Endometrial microvascular endothelial cells (primary cell): ENCODE measurements around the gene GSDMA. TPM values are rescaled to one million over a fixed set of nuclear protein-coding genes. Genes with fewer than 3 reads are reported as not detected.

Experiments
- in situ Hi-C: cut with HindIII; loops from 2 replicates; pipeline ENCODE4 v1.10.0; 2017; ENCODE audit warnings: low sequenced_read_pairs, low pct_unique_long_range_greater_than_20kb; ENCODE audit errors: inconsistent ontology term
- total RNA-seq: library from RNA; depleted of rRNA; stranded (reverse); fragments of >200 nt; gene quantifications from one replicate; pipeline ENCODE4 v1.2.3, GENCODE V29; 2015; ENCODE audit errors: inconsistent ontology term

Gene GSDMA, protein sequence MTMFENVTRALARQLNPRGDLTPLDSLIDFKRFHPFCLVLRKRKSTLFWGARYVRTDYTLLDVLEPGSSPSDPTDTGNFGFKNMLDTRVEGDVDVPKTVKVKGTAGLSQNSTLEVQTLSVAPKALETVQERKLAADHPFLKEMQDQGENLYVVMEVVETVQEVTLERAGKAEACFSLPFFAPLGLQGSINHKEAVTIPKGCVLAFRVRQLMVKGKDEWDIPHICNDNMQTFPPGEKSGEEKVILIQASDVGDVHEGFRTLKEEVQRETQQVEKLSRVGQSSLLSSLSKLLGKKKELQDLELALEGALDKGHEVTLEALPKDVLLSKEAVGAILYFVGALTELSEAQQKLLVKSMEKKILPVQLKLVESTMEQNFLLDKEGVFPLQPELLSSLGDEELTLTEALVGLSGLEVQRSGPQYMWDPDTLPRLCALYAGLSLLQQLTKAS
- not detected for total RNA-seq

DNA sequence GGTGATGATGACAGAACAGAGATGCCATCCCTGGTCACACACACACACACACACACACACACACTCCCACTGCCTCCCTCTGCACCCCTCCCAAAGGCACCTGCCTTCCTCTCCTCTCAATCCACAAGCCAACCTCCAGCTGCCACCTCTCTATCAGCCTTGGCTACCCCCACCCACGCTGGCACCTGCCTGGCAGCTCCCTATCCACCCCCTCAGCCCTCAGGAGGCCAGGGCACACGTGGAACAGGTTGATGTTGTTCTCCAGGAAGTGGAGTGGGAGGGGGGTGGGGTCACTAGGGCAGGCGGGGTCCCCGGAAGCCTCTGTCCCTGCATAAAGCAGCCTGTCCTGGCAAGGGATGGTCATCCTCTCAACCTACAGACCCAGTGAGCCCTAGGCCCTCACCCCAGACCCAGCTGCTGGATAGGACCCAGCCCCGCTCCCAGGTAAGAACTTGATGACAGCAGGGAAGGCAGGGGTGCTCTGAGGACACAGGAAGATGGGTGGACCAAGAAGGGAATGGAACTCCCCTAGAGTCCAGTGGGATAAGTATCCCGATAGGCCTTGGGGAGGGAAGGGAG is at the start of gene GSDMA:
GSDMA (plus strand) TSS at position 363 of the 579 bp plus-strand sequence. CDS start 2,684 bp downstream, outside the sequence.
- in situ Hi-C loops = no loop called here

DNA sequence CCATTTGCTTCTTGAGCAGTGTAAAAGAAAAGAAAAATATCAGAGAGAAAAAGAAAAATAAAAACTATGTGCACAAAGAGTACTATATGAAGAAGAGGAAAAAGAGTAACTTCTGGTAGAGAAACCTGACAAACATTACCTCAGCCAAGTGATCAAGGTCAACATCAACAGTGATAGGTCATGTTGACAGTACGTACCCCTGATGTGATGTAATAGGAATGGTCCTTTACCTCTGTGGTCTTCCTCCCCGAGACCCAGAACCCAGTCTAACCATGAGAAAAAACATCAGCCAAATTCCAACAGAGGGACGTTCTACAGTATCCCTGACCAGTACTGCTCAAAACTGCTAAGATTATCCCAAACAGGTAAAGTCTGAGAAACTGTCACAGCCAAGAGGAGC is 48.8 kb upstream of the GSDMA start:
- in situ Hi-C loops = no loop called here

DNA sequence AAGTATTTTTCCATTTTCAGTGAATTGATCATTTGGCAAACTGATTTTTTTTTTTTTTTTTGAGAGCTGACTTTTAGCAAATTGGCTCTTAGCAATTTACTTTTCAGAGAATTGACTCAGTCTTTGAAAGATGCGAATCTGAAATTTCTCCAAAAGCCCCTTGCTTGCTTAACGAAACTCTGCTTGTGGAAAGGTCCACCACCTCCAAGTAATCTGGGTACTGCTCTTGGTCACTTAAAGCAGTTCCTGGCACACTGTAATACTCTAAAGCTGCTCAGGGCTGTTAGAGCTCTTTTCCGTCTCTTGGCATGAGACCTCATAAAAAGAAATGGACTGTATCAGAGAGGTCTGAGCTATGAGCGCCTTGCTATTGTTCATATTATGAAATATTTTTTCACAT is 47.2 kb upstream of the GSDMA start:
- in situ Hi-C loops = no loop called here

DNA sequence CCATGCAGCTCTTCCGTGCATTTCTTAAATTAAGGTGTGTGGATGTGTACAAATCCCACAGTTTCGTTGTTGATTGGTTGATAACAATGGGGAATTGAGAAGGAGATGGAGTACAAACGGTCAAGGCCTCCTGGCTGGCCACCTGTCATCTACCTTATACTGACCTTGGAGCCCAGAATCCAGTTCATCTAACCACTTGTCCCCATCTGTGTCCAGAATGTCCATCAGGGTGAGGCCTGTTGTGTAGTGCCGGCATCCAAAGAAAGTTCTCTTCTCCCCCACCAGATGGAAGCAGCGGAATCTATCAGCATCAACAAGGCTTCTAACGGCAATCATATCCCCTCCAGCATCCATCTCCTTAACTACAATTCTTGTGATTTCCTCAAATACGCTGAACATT is 45.9 kb upstream of the GSDMA start:
- in situ Hi-C loops = no loop called here

DNA sequence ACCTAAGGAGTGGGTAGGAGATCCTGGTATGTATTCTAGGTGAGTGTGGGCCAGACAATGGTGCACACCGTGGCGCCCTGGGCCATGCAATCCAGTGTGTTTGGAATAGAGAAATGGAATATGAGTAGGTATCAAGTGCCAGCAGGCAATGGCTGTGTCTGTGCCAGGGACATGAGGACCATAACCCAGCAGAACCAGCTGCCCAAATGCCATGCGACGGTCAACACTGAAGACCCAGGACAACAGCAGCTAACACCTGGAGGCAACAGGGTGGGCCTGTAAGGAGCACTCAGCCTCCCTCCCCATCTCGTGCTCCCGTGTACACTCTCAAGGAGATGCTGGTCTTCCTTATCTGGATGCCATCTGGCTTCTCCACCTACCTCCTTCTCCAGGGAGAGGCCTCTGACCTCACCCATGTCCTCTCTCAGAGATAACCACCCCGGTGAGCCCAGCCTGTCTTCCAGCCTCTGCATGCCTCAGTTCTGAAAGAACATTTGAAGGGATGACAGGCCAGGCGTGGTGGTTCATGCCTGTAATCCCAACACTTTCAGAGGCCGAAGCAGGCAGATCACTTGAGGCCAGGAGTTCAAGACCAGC is 43.6 kb upstream of the GSDMA start:
- in situ Hi-C loops = no loop called here

DNA sequence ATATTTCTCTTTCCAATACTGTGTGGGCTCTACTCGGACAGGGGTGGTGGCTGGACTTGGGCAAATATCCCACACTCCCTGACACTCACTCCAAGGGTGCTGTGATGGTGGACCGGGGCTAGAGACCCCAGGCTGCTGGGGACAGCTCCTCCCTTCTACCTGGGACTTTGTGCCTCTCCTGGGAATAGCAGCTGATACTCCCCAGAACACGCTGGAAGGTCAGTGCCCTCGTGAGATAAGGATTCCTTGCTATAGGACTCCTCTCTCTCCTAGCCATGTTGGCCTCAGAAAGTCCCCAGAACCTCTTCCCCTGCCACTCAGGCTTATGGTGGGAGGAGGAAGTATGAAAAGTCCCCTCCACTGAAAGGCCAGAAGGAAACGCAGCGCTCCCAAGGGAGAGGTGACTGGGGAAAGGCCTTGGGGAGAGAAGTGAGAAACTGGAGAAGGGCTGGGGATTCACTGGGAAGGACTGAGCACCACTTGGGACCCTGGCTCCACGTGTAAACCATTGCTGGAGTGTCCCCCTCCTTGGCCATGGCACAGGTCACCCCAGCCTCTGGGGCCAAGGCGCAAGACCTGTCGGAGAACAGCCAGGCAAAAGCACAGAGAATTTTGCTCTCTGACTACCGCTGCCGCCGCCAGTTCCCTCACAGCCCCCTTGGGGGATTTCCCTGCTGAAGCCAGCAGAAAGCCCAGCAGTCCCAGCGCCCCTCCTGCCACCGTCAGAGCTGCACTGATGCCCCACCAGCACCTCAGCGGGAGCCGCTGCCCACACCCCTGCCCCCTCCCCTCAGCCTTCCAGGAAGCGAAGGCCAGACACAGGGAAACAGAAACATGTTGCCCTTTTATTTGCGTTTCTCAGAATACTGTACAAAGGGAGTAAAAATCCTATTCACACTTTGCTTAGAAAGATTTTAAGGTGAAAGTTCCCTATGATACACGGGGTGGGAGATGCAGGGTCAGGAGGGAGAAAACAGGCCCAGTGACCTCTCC is 42.3 kb upstream of the GSDMA start:
- in situ Hi-C loops = no loop called here

DNA sequence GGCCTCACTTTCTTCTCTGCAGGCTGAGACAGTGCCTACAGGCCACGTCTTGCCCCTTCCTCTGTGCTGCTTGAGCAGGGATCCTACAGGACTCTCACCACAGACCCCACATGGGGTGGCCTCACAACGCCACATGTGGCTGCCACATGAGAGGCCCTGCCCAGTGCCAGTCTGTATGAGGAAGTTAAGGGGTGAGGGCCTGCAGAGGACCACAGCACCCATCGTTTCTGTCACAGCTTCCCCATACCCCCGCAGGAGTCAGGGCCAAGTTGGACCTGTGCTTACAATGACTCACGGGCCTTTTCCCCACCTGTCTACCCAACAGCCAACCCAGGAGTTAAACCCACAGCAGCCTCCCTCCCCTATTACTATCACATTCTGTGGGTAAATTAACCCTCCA is 41.5 kb upstream of the GSDMA start:
- in situ Hi-C loops = no loop called here

DNA sequence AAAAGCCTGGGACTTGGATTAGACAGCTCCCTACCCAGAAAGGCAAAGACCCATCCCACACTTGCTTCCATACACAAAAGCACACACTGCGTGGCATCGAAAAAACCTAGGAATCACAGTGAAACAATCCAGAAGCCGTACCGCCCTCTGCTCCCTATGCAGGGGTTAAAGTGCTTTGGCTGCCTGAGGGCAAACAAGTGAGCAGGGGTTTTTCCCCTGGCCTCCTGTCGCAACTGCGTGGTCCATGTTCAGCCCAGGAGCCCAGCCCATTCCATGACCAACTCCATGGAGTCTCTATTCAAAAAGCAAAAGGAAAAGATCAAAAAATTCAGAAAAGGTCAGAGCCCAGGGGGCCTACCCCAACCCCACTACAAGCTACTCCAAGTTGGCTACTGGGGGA is 40.8 kb upstream of the GSDMA start:
- in situ Hi-C loops = no loop called here

DNA sequence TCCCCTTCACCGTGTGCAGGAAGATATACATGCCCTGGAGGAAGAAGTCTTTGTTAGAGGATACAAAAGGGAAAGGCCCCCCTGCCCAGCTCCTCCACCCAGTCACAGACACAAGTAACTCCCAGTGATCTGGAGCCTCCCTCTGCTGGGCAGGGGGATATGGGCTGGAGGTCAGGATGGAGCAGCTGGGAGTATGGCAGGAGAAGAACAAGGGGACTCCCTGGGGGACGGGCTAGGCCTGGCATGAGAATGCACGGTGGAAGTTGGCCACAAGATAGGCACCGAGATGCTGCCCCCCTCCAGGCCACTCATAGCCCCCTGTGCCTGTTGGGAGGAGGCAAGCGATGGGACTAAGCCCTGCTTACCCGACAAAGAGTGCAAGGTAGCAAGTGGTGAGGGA is 39.6 kb upstream of the GSDMA start:
- in situ Hi-C loops = no loop called here

DNA sequence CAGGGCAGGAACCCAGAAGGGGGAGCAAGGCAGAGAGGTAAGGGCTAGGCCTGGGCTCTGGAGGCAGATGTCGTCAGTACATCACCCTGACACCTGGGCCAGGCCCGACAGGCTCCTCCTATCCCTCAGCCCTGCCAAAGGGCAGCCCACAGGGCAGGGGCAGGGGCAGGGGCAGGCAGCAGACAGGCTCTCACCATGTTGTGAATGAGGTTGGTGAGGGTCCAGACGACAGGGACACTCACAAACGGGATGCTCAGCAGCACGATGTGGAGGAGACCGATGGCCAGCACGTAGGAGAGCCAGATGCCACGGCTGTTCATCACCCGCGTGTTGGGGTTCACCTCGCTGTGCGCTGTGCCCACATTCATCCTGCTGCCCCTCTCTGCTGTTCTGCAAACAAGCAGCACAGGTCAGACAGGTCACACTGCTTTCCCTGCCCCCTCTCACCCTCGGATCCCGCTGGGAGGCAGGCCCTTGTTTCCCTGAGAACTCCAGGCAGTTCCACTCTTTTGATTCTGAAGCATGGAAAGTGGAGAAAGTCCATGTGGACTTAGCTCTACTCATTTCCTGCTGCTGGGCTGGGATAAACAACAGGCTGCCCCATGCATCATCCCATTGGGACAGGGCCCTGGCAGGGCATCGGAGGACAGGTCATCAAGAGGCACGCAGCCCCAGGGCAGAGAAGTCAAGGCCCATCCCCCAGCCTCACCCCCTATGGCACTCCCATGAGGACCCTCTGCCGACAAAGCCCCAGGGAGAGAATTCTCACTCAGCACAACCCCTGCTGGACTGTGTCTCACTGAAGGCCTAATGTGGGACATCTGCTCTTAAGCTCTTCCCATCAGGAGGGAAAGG is 38.7 kb upstream of the GSDMA start:
- in situ Hi-C loops = no loop called here

DNA sequence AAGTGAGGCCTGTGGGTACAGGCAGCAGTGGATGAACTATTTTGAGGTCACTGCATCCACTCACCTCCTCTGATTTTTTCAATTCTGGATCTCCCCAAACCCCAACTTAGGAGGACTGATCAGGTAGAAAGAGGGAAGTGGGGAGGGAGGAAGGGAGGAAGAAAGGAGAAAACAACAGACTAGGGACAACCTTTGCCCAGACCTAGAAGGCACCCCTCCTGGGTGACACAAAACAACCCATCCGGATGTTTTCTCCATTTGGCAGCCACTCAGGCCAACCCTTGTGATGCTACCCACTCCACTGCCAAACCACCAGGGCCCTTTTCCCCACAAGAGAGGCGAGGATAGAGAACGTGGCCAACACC is 38.1 kb upstream of the GSDMA start:
- in situ Hi-C loops = no loop called here

DNA sequence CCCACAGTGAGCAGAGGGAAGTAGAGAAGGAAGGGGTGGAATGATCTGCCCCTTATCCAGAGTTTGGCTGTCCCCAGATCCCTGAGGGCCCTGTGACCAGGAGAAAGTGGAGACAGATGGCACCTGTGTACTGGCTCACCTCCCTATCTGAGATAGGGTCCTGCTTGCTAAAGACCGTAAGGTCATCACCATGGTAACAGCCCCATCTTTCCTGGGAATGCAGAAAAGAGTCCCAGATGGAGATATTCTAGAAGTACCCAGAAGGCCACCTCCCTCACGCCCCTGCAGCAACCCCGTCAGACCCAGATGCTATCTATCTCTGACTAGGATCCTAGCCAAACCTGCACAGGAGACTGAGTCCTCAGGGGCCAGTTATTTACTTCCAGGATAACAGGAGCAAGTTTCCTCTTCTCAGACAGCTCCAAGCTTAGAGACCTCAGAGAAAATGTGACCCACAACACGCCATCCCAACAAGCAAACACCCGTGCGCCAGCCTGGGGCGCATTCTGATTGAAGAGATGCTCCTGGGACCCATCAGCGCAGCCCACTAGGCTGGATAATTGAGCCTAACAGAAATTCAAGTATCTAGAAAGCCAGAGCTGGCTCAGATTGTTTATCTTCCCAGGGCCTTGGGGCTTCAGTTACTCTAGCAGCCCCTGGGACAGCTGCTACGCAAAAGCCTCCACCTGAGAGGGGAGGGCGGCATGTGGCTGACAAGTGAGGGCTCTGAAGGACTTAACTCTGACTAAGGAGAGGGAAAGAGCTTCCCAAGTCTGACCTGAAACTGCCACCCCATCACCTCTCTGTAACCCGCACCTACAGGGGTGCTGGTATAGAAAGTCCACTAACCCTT is 37.3 kb upstream of the GSDMA start:
- in situ Hi-C loops = no loop called here

DNA sequence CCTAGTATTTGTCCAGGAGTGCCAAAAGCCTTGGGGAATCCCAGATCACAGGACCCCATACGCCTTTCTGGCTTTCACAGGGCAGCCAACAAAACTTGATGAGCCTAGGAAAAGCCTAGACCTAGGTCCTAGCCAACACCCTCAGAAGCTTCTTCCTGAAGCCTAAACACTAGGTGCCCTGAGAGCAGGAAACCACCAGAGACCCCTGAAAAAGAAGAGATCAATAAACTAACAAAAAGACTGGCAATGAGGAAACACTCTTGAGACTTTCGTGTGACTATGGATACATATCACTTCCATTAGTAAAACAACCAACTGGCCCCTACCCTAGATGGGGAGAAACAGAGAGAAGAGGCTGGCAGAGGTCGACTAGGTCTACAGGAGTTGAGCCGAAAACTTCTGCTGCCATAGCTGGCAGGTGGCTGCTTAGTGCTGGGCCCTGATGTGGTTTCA is 36.6 kb upstream of the GSDMA start:
- in situ Hi-C loops = no loop called here

DNA sequence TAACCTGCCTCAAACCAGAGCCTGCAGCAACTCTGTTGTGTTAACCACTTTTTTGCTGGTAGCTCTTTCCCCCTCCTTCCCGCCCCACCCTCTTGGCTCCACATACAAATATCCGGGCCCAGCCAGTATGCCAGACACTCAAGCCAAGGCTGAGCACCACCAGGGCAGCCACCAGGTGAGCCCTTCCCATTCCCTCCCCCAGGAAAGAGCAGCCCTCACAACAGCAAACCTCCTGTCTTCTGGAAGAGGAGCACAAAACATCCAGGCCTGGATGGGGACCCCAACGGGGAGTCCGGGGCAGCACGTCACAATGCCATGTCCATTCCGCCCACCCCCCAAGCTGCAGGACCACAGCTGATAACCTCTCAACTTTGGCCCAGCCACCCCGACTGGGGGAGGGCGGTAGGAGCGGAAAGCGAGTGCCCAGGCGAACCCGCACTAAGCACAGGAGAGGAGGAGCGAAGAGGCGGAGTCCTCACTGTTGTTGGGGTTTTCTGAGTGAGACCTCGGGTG is 36.2 kb upstream of the GSDMA start:
- in situ Hi-C loops = no loop called here

DNA sequence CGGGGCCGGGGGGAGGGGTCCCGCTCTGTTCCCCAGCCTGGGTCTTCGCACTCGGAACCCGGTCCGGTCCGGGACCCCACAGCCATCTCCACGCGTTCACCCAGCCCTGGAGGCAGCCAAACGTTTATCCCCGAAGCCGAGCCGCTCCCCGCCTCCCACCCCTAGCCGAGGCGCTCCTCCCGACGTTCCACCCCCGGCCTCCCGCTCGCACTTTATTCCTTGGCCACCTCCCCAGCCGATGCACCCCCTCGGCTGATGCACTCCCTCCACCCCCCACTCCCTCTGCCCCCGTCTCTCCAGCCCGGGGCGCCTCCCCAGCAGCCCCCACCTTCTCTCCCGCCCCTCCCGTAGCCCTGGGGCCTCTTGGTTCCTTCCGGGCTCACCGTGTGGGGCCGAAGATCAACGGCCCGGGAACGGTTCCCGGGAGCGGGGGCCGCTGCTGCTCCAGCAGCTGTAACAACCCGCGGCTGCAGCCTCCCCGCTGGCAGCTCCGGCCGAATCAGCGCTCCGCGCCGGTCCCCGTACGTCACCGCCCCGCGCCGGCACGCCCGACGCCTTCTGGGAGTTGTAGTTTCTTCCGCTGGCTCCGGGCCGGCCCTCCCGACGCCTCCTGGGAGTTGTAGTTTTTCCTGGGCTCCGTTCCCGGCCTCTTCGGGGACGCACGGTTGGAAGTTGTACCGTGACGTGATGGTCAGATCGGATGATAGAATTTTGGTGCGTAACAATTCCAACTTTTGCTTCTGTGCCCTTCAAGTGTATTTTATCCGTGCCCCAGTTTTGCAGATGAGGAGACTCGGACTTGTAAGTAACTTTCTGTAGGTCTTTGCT is 35.5 kb upstream of the GSDMA start, which contains the start of the genes LRRC3C and ORMDL3:
LRRC3C (plus strand) TSS at position 632 of the 828 bp plus-strand sequence. CDS start 13,792 bp downstream, outside the sequence.
ORMDL3 (minus strand) TSS at position 501 of the 828 bp plus-strand sequence. CDS start 3,398 bp downstream, outside the sequence.
- in situ Hi-C loops = no loop called here
